Ovary (tissue), 9 donors: Measurements from ENCODE around the gene S100A10. TPM values are rescaled to one million over a fixed set of nuclear protein-coding genes. Genes with fewer than 3 reads are reported as not detected.

Source experiments
- DNase-seq, 5 donors: peaks; one replicate each; pipeline ENCODE4 v3.0.0-alpha.2; 2019 to 2020
- H3K27ac ChIP-seq, 2 donors: fragments of 200-600 bp; one replicate each; pipeline versions ENCODE4 v1.5.1 to v1.8.0; 2019 to 2022
- H3K27me3 ChIP-seq: fragments of 200-600 bp; one replicate; pipeline ENCODE4 v1.8.0; 2022
- H3K36me3 ChIP-seq: fragments of 200-600 bp; sonication (generic); one replicate; pipeline ENCODE4 v1.5.1; 2019
- H3K4me1 ChIP-seq: one replicate; pipeline ENCODE4 v1.8.1; 2013; ENCODE audit warnings: mild to moderate bottlenecking, moderate library complexity; ENCODE audit not compliant: insufficient read depth
- H3K4me3 ChIP-seq: fragments of 200-600 bp; sonication (generic); one replicate; pipeline ENCODE4 v1.5.1; 2017
- H3K9me3 ChIP-seq, 2 donors: fragments of 200-600 bp in 1 of 2; sonication (generic) in 1 of 2; one replicate each; pipeline versions ENCODE4 v1.5.1 to v1.8.1; 2013 to 2019; ENCODE audit warnings: mild to moderate bottlenecking in 1 of 2, moderate library complexity in 1 of 2
- CTCF ChIP-seq, 3 donors: fragments of 450-650 bp in 2 of 3; fragments of 200-600 bp in 1 of 3; IDR thresholded peaks; one replicate each; pipeline versions ENCODE4 v1.5.1 to v1.8.0; 2016 to 2022; ENCODE audit warnings: antibody characterized with exemption in 3 of 3, mild to moderate bottlenecking in 1 of 3
- EP300 ChIP-seq: sonication (generic); formaldehyde crosslinking; IDR thresholded peaks from one replicate; pipeline ENCODE4 v1.6.1; 2017; ENCODE audit warnings: antibody characterized with exemption
- POLR2A ChIP-seq: fragments of 450-650 bp; IDR thresholded peaks from one replicate; pipeline ENCODE4 v1.6.1; 2017; ENCODE audit warnings: antibody characterized with exemption, mild to moderate bottlenecking, moderate library complexity
- WGBS, 3 donors: extraction: QIAGEN DNeasy Blood & Tissue Kit in 1 of 3; methylation state at CpG; one replicate each; pipeline versions ENCODE4 v1.1.5 to v1.1.7; 2013 to 2017; 5-methylcytosine and 5-hydroxymethylcytosine counted together
- intact Hi-C, 4 donors: fragments of 100-400 bp; cut with DNase I; formaldehyde crosslinking; loops; one replicate each; pipeline versions ENCODE4 v1.11.0 to v1.15.1; 2022 to 2023
- polyA plus RNA-seq, 2 donors: library from polyadenylated mRNA; stranded (reverse); fragments of 200-250 nt in 1 of 2; fragments of 350-450 nt in 1 of 2; fragmentation: Illumina TruSeq in 1 of 2; extraction: RNeasy Lipid Tissue Mini Kit (QIAGEN cat#74804) in 1 of 2; gene quantifications; one replicate each; pipeline ENCODE4 v1.2.3, GENCODE V29; 2013 to 2014
- total RNA-seq, 7 donors: library from RNA; depleted of rRNA in 2 of 7; stranded (reverse); fragments of >200 nt in 2 of 7; fragmentation: NEBNext Ultra II Directional in 3 of 7; extraction: Animal tissue kit (Norgen Biotek cat#: 25700) in 3 of 7; gene quantifications; one replicate each; pipeline versions ENCODE4 v1.1.0 to v1.2.4, GENCODE V29; 2016 to 2023
- donor health status: DM: no; HTN: no; CAD: no; lungs with moderate emphysema.
- donor health status: DM: no; HTN: no; CAD: no.
- donor health status: Bipolar disorder and iron deficiency.
- donor health status: DM: yes; HTN: yes; CAD: no.
- donor health status: DM: no; HTN: no; CAD: no.
- donor health status: DM: yes; HTN: yes; CAD: no.

S100A10 gene
- total and polyA plus RNA-seq, 9 donors: 38.6 to 642 (median 213) TPM

- H3K27ac ChIP-seq: peak overlapping the region in 1 of 2 donors; percentile 52
- H3K4me3 ChIP-seq: no peak overlapping the region
- 5 to 14% (median 6%) methylated on average over 2 of the region's 2 CpGs for WGBS, 3 donors
- no peak for DNase-seq
- no peaks in the 10 kb centered on the region for H3K27me3 ChIP-seq
- no peaks in the 10 kb centered on the region for H3K9me3 ChIP-seq
- no peaks in the 10 kb centered on the region for H3K36me3 ChIP-seq
- peaks cover 2% of the 10 kb centered on the region for H3K4me1 ChIP-seq
- TF ChIP-seq EP300 (no peak), POLR2A (no peak), CTCF (IDR thresholded peaks at IDR 0.05) (no peak)
- intact Hi-C loops: loop anchor here in 3 of 4 donors (2.0 to 5.0 kb wide), 3 partner anchors 56 to 65 kb away; partner anchors contain the start of gene S100A10 (in 2 of the 3)
Measured at GRCh38 chr1:151935894-151936602, 57.6 kb downstream of the S100A10 start.

GRCh38 chr1:151935154-151935553 lies 58.5 kb downstream of the S100A10 start:
- peaks cover 1% of the 10 kb centered on the region for H3K4me1 ChIP-seq
- 50 to 64% (median 52%) methylated on average over 3 of the region's 3 CpGs for WGBS, 3 donors
- no peak for DNase-seq
- H3K36me3 ChIP-seq: no peaks in the 10 kb centered on the region
- no peak for TF ChIP-seq EP300
- no peak for TF ChIP-seq POLR2A
- no peak for TF ChIP-seq CTCF (IDR thresholded peaks at IDR 0.05)
- H3K4me3 ChIP-seq: no peak overlapping the region
- no peaks in the 10 kb centered on the region for H3K27me3 ChIP-seq
- intact Hi-C loops: loop anchor here in 3 of 4 donors (2.0 to 5.0 kb wide), 3 partner anchors 57 to 66 kb away; partner anchors contain the start of gene S100A10 (in 2 of the 3)
- peak overlapping the region in 1 of 2 donors; percentile 52 for H3K27ac ChIP-seq
- H3K9me3 ChIP-seq: no peaks in the 10 kb centered on the region

GRCh38 chr1:151934048-151934493 lies 59.6 kb downstream of the S100A10 start:
- Histone ChIP-seq H3K27me3 (no peaks in the 10 kb centered on the region), H3K27ac (no peak overlapping the region), H3K9me3 (no peaks in the 10 kb centered on the region), H3K4me1 (peaks cover 1% of the 10 kb centered on the region), H3K36me3 (no peaks in the 10 kb centered on the region), H3K4me3 (no peak overlapping the region)
- 23 to 27% (median 26%) methylated on average over 3 of the region's 3 CpGs for WGBS, 3 donors
- intact Hi-C loops: loop anchor here in 2 of 4 donors (2.0 kb wide), 2 partner anchors 63 to 67 kb away; no protein-coding TSS in a partner anchor
- TF ChIP-seq EP300 (no peak), POLR2A (no peak), CTCF (IDR thresholded peaks at IDR 0.05) (peak; percentile 77 to 83 (median 79))
- DNase-seq: peak in 2 of 5 donors; percentile 26 to 61

Other genes starting within 250 kb of the S100A10 start
- 10 to 100 TPM; 40.2 to 69.0 (median 55.2) TPM for gene MRPL9, start 230.4 kb downstream of the S100A10 start, total RNA-seq
- 10 to 100 TPM; 55.4 to 86.8 TPM for gene MRPL9, start 230.4 kb downstream of the S100A10 start, polyA plus RNA-seq
- gene TDRKH, start 203.4 kb downstream of the S100A10 start, total RNA-seq: 1 to 10 TPM; 1.5 to 3.8 (median 3.2) TPM
- gene TDRKH, start 203.4 kb downstream of the S100A10 start, polyA plus RNA-seq: 1 to 10 TPM; 1.9 to 6.6 TPM
- gene LINGO4, start 188.4 kb downstream of the S100A10 start, total RNA-seq: under 1 TPM in 3 of 7 donors, not detected in 4; 0.08 to 0.34 (median 0.10) TPM
- not detected for gene LINGO4, start 188.4 kb downstream of the S100A10 start, polyA plus RNA-seq
- gene RORC, start 162.1 kb downstream of the S100A10 start, total RNA-seq: 10 to 100 TPM in 1 of 7 donors, 1 to 10 TPM in 2, under 1 TPM in 4; 0.18 to 22.3 (median 0.83) TPM
- under 1 TPM; 0.39 to 0.48 TPM for gene RORC, start 162.1 kb downstream of the S100A10 start, polyA plus RNA-seq
- gene C2CD4D, start 154.0 kb downstream of the S100A10 start, total RNA-seq: 1 to 10 TPM in 1 of 7 donors, under 1 TPM in 3, not detected in 3; 0.10 to 1.0 (median 0.18) TPM
- under 1 TPM in 1 of 2 donors, not detected in 1; 0.04 TPM for gene C2CD4D, start 154.0 kb downstream of the S100A10 start, polyA plus RNA-seq
- not detected for gene THEM5, start 140.1 kb downstream of the S100A10 start, total RNA-seq
- under 1 TPM in 1 of 2 donors, not detected in 1; 0.07 TPM for gene THEM5, start 140.1 kb downstream of the S100A10 start, polyA plus RNA-seq
- gene THEM4, start 84.3 kb downstream of the S100A10 start, total RNA-seq: 10 to 100 TPM; 10.4 to 21.8 (median 16.7) TPM
- 10 to 100 TPM; 12.3 to 14.4 TPM for gene THEM4, start 84.3 kb downstream of the S100A10 start, polyA plus RNA-seq
- 100 to 1,000 TPM in 3 of 7 donors, 10 to 100 TPM in 4; 60.2 to 189 (median 85.8) TPM for gene S100A11, start 43.1 kb upstream of the S100A10 start, total RNA-seq
- gene S100A11, start 43.1 kb upstream of the S100A10 start, polyA plus RNA-seq: 100 to 1,000 TPM; 158 to 449 TPM
- gene TCHHL1, start 95.2 kb upstream of the S100A10 start, total RNA-seq: not detected
- not detected for gene TCHHL1, start 95.2 kb upstream of the S100A10 start, polyA plus RNA-seq
- under 1 TPM in 6 of 7 donors, not detected in 1; 0.05 to 0.12 (median 0.09) TPM for gene TCHH, start 121.6 kb upstream of the S100A10 start, total RNA-seq
- gene TCHH, start 121.6 kb upstream of the S100A10 start, polyA plus RNA-seq: under 1 TPM; 0.04 to 0.07 TPM
- gene RPTN, start 165.4 kb upstream of the S100A10 start, total RNA-seq: not detected
- gene RPTN, start 165.4 kb upstream of the S100A10 start, polyA plus RNA-seq: not detected
- not detected for gene HRNR, start 230.3 kb upstream of the S100A10 start, total RNA-seq
- gene HRNR, start 230.3 kb upstream of the S100A10 start, polyA plus RNA-seq: not detected